HG02623 (cell line): ENCODE results near the gene SULT4A1.
"Not testable (repeated sequence)": the region's sequence is repeated elsewhere in the genome, so short reads cannot be mapped to it uniquely, and the experiment has no call there.

Experiments used
- ATAC-seq: cut with Tn5 transposase; IDR thresholded peaks from one replicate; pipeline ENCODE4 v1.9.1; 2021; ENCODE audit warnings: moderate library complexity; ENCODE audit not compliant: unreplicated experiment

The SULT4A1 gene

GRCh38 chr22:43887391-43887790 lies 25.1 kb upstream of the SULT4A1 start:
- ATAC-seq = no peak

DNA sequence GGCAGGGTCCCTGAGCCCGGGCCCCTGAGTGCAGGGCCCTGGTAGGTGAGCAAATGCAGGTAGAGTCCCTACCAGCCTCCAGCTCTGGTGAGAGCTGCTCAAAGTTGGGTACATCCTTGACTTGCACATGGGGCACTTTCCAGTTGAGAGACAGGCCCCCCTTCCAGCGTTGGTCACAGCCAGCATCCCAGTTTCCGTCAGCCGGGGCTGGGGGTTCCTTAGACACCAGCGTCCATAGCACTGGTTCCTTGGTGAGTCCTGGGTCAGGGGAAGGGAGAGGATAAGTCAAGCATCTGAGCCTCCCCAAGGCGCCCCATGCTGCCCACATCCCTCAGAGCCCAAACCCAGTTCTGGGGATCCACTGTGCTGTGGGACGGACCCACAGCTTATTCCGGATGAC lies 23.9 kb upstream of the SULT4A1 start:
- no peak for ATAC-seq

DNA sequence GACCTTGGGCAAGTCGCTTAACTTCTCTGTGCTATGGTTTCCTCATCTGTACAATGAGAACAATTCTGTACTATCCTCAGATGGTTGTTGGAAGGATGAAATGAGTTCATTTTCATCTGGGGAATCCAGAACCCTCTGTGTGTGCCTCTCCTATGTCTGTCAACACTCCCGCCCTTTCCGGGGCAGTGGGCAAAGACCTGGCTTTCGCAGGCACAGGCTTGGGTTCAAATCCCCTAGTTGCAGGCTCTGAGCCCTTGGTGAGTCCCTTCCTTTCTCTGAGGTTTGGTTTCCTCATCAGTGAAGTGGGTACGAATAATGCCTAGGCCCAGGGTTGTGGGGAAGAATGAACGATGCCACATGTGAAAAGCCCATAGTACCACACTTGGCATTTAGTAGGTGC lies 23.5 kb upstream of the SULT4A1 start:
- ATAC-seq = no peak

DNA sequence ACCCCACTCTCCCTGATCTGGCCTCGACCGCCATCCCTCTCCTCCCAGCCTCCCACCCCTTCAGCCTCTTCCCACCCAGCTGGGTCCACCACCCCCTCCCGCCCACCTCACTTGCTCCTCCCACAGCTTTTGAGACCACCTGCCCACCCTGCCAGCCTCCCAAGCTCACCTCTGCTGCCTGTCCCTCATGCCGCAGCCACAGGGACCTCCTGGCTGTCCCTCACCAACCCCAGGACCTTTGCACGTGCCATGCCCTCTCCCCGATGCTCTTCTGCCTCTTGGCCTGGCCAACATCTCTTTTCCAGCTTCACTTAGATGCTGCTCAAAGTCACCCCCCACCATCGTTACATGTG lies 23.0 kb upstream of the SULT4A1 start:
- no peak for ATAC-seq

GRCh38 chr22:43884600-43885318 lies 22.4 kb upstream of the SULT4A1 start:
- peak; percentile 77 for ATAC-seq

GRCh38 chr22:43883719-43884415 lies 21.6 kb upstream of the SULT4A1 start:
- no peak for ATAC-seq

- ATAC-seq = no peak
Measured at GRCh38 chr22:43883012-43883661, 20.8 kb upstream of the SULT4A1 start.

DNA sequence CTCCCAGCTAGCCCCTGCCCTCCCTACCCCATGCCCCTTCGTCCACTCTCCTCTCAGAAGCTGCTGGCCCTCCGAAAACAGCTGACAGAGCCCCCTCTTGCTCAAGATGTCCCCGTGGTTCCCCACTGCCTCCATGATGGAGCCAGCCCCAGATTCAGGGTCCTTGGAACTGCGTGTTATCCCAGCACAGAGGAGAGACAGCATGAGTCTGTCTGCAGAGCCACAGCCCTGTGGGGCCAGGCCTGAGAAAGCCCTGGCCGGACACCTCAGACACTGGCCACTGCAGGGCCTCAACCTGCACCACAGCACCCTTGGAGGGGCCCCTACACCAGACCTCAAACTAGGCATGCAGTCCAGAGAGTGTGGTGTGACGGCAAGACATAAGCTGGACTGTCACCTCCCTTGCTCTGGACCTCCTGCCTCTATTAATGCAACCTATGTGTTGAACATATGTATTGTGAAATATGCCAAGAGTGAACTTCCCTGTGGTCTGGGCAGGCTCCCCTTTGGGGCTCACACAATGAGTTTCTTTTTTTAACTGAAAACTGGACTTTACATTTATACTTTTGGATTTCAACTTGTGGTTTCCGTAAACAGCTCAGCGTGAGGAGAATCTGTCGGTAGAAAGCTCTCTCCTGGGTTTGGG lies 19.9 kb upstream of the SULT4A1 start:
- no peak for ATAC-seq

DNA sequence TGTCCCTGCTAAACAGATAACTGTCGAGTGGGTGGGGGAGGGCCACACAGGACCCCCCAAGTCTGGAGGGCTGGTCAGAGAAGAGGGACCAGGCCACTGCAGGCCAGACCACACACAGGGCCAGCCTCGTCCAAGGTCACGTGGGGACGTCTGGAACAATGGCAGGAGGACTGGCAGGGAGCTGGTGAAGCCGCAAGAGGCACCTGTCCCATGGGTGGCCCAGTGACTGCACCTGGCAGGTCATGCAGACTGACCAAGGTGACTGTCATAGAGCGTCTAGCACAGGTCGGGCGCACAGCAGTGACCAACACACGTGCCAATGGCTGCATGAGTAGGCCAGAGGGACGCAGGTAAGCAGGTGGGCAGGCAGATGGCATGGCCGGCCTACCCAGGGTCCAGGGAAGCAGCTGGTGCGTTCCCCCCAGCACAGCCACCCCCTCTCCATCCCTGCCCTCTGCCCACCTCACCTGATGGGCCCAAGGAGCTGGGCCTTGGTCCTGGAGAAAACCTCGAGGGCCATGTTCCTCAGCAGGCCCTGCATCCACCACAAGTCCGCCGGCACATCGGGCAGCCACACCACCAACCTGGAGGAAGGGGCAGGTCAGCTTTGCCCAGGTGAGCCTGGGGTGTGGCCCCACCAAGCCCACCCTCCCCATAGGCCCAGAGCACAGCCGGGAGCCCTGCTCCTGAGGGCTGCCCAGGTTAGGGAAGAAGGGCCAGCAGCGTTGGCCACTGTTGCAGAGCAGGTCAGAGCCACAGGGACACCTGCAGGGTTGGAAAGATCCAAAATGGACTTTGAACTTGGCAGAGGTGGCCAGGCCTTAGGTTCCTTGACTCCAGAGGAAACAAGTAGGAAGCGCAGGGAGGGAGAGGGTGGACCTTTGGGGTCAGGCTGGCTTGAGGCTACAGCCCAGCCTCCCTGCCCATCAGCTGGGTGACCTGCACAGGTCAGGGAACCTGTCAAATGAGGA lies 19.1 kb upstream of the SULT4A1 start:
- ATAC-seq = no peak

GRCh38 chr22:43880541-43880991 lies 18.3 kb upstream of the SULT4A1 start:
- ATAC-seq = no peak

GRCh38 chr22:43879901-43880540 lies 17.7 kb upstream of the SULT4A1 start:
- no peak for ATAC-seq

GRCh38 chr22:43878831-43879550 lies 16.7 kb upstream of the SULT4A1 start:
- ATAC-seq = no peak

DNA sequence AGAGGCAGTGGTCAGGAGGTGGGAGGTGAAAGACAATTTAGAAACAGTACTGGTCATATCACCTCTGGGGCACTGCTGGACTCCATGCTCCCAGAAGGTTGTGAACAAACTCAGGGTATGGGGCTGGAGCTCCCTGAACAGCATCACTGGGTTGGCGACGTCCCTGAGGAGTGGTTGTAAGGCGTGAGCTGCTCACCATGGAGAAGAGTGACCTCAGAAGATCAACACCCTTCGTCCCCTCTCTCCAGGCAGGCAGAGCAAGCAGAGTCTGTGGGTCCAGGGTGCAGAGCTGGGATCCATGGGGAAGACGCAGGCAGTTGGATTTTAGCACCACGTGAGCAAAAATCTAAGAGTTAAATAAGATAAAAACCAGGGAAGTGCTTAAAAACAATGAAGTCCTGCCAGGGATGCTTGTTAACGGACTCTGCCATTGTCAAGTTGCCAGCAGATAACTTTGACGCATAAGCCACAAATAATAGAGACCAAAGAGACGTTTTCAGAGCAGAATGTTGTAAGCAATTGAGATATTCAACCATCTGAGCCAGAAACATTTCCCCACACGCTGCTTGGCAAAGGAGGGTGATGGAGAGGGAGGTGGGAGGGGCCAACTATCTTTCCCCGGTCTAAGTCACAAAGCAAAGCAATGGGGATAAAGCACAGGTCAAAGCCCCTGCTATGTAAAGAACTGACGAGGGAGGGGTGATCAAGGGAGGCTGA lies 15.9 kb upstream of the SULT4A1 start:
- ATAC-seq = no peak

- ATAC-seq = no peak
Measured at GRCh38 chr22:43876866-43877509, 14.7 kb upstream of the SULT4A1 start.

- ATAC-seq = no peak
Measured at GRCh38 chr22:43869799-43870198, 7.5 kb upstream of the SULT4A1 start.

GRCh38 chr22:43869001-43869400 lies 6.7 kb upstream of the SULT4A1 start:
- not testable (repeated sequence) for ATAC-seq

DNA sequence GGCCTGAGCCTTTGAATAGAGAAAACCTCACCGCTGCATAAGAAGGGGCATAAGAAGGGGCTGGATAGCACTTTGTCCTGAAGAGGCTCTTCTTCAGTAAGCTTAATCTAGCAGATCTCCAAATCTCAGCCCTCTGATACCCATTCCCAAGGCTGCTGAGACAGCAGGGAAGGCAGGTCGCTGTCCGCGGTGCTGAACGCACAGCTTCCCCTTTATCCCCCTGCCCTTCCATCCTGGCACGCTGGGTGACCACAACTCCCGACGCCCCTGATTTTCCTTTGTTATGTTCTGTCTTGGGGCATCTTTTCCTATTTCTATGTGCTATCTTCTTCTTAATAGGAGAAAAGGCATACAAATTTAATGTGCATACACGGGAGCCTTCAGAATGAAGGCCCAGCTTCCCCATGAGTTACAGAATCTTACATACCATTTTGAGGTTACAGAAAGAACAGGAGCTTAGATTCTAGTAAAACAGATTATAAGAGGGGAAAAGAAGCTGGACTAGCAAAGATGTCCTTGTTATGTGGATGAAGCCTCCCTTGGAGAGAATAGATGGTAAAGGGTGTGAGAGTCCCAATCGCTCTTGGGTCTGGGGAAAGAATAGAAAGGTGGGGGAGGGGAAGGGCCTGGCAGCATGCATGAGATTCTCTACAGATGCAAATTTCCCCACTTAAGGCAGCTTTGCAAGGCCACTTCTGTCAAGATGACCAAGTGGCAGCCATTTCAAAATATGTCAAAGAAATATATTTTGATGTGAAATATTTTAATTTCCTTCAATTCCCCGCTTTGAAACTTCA lies 5.7 kb upstream of the SULT4A1 start:
- no peak for ATAC-seq

DNA sequence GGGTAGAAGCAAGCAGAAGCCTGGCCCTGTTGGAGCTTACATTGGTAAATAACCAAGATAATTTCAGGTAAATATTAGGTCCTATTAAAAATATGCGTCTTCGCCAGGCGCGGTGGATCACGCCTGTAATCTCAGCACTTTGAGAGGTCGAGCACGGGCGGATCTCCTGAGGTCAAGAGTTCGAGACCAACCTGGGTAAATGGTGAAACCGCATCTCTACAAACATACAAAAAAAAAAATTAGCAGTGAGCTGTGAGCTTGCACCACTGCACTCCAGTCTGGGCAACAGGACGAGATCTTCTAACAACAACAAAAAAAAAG lies 529 bp upstream of the SULT4A1 start:
- ATAC-seq = no peak
